Thymus (tissue), 11 donors: ENCODE results near the gene LHFPL6. TPM values are rescaled to one million over a fixed set of nuclear protein-coding genes. Genes with fewer than 3 reads are reported as not detected.
A peak's percentile ranks its signal among the peaks of the same experiment; 100 is the strongest.

Experiments used
- DNase-seq, 9 donors: peaks; one replicate each; pipeline ENCODE4 v3.0.0-alpha.2; 2013; ENCODE audit warnings: low spot score in 9 of 9, low read depth in 6 of 9, missing footprints in 1 of 9
- H3K27ac ChIP-seq, 2 donors: one replicate each; pipeline ENCODE4 v1.5.1; 2013; ENCODE audit warnings: control low read depth in 1 of 2, low read depth in 1 of 2, low read length in 1 of 2, mild to moderate bottlenecking in 1 of 2, moderate library complexity in 1 of 2
- H3K27me3 ChIP-seq, 2 donors: one replicate each; pipeline ENCODE4 v1.5.1; 2013; ENCODE audit warnings: low read length in 1 of 2; ENCODE audit not compliant: control insufficient read depth in 2 of 2, insufficient read depth in 1 of 2
- H3K36me3 ChIP-seq, 2 donors: one replicate each; pipeline ENCODE4 v1.5.1; 2013; ENCODE audit warnings: low read length in 1 of 2, mild to moderate bottlenecking in 1 of 2, moderate library complexity in 1 of 2; ENCODE audit not compliant: control insufficient read depth in 2 of 2, insufficient read depth in 2 of 2
- H3K4me1 ChIP-seq, 2 donors: one replicate each; pipeline ENCODE4 v1.5.1; 2013; ENCODE audit warnings: low read length in 2 of 2; ENCODE audit not compliant: control insufficient read depth in 2 of 2, insufficient read depth in 2 of 2
- H3K4me3 ChIP-seq, 2 donors: one replicate each; pipeline ENCODE4 v1.5.1; 2013; ENCODE audit warnings: low read length in 2 of 2, control low read depth in 1 of 2, mild to moderate bottlenecking in 1 of 2
- H3K9me3 ChIP-seq, 2 donors: one replicate each; pipeline ENCODE4 v1.5.1; 2013; ENCODE audit warnings: low read length in 1 of 2, mild to moderate bottlenecking in 1 of 2; ENCODE audit not compliant: control insufficient read depth in 2 of 2, insufficient read depth in 1 of 2
- WGBS: extraction: QIAGEN DNeasy Blood & Tissue Kit; methylation state at CpG from one replicate; pipeline ENCODE4 v1.1.7; 2013; 5-methylcytosine and 5-hydroxymethylcytosine counted together
- polyA plus RNA-seq: library from polyadenylated mRNA; stranded (reverse); fragments of 200-250 nt; gene quantifications from one replicate; pipeline ENCODE4 v1.2.3, GENCODE V29; 2013
- total RNA-seq: library from RNA; stranded (reverse); fragments of 120-200 nt; gene quantifications from one replicate; pipeline ENCODE4 v1.2.4, GENCODE V29; 2013
- donor health status: healthy.

The LHFPL6 gene
- total and polyA plus RNA-seq, 2 donors: 9.1 to 14.9 TPM

DNA sequence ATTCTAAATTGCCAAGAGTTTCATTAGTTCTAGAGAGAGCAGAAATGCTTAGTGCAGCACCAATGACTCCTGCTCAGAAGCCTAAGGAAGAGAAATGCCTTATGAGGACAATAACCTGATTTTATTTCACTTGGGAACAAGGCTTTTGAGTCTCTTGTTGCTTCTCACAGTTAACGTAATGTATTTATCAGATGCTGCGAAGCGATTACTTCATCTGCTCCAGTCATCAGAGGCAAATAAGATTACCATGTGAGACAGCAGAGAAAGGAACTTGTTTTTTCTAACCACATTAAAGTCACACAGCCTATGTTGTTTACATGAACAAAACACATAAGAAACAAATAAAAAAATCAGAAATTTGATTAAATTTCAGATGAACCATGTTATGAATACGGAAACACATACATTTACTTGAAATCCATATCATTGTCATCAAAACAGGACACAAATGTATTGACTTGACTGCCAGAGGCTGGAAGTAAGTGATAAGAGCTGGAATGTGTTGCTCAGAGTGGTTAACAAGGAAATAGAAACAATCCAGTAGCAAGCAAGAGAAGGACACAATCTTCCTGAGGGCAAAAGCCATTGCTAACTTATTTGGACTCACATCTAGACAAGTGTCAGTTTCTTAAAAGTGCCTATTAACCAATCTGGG is 147.3 kb downstream of the LHFPL6 start:
- H3K9me3 ChIP-seq: no peaks in the 10 kb centered on the region
- H3K4me1 ChIP-seq: peaks cover 0 to 3% of the 10 kb centered on the region in 2 donors
- no peaks in the 10 kb centered on the region for H3K36me3 ChIP-seq
- DNase-seq: no peak
- WGBS: 70% methylated on average over 4 of the region's 4 CpGs
- H3K4me3 ChIP-seq: no peak overlapping the region
- no peaks in the 10 kb centered on the region for H3K27me3 ChIP-seq
- H3K27ac ChIP-seq: no peak overlapping the region

DNA sequence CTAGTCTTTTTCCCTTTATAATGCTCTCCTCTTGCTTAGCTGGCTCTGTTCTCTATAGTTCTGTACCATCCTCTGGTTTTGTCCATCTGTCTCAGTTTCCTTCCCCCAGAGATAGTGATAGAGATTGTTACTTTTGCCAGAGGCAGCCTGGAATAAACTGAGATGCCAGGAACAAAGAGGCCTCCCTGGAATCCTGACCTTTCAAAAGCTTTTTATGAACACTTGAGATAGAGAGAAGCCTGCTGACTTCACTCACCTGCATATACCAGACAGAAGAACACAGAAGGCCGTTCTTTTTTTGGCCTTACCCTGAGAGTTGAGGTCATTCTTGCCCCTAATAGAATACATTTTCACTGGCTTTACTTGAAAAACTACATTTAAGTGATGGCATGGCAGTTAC is 150.2 kb downstream of the LHFPL6 start:
- Histone ChIP-seq H3K27ac (no peak overlapping the region), H3K27me3 (no peaks in the 10 kb centered on the region), H3K4me3 (no peak overlapping the region), H3K9me3 (no peaks in the 10 kb centered on the region), H3K4me1 (peaks cover 0 to 3% of the 10 kb centered on the region in 2 donors), H3K36me3 (no peaks in the 10 kb centered on the region)
- WGBS: 91% methylated on average over 1 of the region's 1 CpG
- DNase-seq: no peak

DNA sequence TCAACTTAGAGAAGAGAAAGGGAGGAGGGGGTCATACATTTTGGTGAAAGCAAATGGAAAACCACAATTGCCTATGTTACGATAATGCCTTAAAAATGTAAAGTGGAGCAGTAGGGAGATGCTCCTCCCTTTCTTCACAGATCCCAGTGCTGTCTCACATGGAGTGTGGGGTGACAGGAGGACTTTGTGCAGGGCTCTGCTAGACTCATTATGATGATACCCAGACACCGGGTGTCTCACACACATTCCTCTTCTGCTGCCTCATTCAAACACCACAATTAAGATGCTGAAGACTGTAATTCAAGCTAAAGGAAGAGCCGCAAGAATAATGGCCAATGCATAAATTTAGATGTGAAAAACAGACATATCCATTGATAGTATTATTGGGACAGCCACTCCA is 150.6 kb downstream of the LHFPL6 start:
- H3K27me3 ChIP-seq: no peaks in the 10 kb centered on the region
- H3K27ac ChIP-seq: peak overlapping the region in 1 of 2 donors; percentile 14
- DNase-seq: no peak
- peaks cover 0 to 3% of the 10 kb centered on the region in 2 donors for H3K4me1 ChIP-seq
- WGBS: 85% methylated on average over 3 of the region's 3 CpGs
- H3K9me3 ChIP-seq: no peaks in the 10 kb centered on the region
- H3K36me3 ChIP-seq: no peaks in the 10 kb centered on the region
- no peak overlapping the region for H3K4me3 ChIP-seq

DNA sequence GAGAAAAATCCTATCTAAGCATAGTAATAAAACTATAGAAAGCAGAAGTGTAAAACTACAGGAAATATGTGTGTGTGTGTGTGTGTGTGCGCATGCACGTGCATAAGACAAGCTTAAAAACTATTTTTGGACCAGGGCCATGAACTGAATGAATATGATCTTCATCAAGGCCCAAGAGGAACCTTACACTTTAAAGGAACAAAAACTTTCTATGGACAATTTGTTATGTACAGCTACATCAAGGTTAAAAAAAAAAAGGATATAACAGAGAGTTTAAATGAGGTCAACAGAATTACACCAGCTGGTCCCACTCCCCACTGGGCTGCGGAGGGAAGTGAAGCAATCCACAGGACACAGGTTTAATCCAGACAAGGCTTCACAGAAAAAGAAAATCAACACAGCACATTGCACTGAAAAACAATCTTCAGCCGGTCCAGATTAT is 151.1 kb downstream of the LHFPL6 start:
- DNase-seq: peak in 3 of 9 donors; percentile 0 to 48 (median 3)
- H3K9me3 ChIP-seq: no peaks in the 10 kb centered on the region
- H3K36me3 ChIP-seq: no peaks in the 10 kb centered on the region
- peaks cover 0 to 3% of the 10 kb centered on the region in 2 donors for H3K4me1 ChIP-seq
- WGBS: 13% methylated on average over 4 of the region's 4 CpGs
- H3K4me3 ChIP-seq: no peak overlapping the region
- no peaks in the 10 kb centered on the region for H3K27me3 ChIP-seq
- peak overlapping the region in 1 of 2 donors; percentile 14 for H3K27ac ChIP-seq

DNA sequence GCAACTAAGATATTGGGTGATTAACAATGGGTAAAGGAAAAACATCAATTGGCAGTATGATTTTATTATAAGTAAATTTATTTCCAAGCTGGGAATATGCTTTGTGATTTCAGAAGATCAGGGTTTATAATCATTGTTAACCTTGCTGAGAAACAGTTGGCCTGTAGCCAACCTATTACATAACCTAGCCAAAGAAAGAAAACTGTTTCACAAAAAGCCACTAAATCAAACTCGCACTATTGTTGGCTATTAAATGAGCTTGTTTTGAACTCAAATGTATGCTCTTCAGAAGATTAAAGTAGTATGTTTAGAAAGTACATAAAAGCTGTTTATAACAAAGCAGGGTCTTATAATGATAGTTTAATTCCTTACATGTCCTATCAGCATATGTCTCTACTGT is 151.7 kb downstream of the LHFPL6 start:
- Histone ChIP-seq H3K27ac (peak overlapping the region in 1 of 2 donors; percentile 34), H3K9me3 (no peaks in the 10 kb centered on the region), H3K27me3 (no peaks in the 10 kb centered on the region), H3K36me3 (no peaks in the 10 kb centered on the region), H3K4me1 (peaks cover 0 to 3% of the 10 kb centered on the region in 2 donors), H3K4me3 (no peak overlapping the region)
- WGBS: 27% methylated on average over 1 of the region's 1 CpG
- DNase-seq: no peak

DNA sequence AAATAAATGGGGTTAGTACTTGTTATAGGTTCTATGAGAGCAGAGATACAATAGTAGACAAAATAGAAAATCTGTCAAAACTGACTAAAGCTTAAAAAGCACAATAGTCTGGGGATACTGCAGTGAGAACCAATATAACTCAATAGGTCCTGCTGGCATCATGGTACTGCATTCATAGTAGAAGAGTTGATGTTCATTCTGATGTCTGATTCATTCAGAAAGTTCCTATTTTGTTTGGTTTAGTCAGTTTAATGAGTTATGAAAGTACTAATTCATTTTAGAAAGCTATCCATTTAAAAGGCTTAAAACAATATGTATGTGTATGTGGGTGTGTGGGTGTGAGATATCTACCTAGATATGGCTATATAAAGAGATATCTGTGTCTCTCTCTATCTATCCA is 152.8 kb downstream of the LHFPL6 start:
- Histone ChIP-seq H3K27me3 (no peaks in the 10 kb centered on the region), H3K4me1 (peaks cover 0 to 3% of the 10 kb centered on the region in 2 donors), H3K36me3 (no peaks in the 10 kb centered on the region), H3K9me3 (no peaks in the 10 kb centered on the region), H3K4me3 (no peak overlapping the region), H3K27ac (no peak overlapping the region)
- no peak for DNase-seq

DNA sequence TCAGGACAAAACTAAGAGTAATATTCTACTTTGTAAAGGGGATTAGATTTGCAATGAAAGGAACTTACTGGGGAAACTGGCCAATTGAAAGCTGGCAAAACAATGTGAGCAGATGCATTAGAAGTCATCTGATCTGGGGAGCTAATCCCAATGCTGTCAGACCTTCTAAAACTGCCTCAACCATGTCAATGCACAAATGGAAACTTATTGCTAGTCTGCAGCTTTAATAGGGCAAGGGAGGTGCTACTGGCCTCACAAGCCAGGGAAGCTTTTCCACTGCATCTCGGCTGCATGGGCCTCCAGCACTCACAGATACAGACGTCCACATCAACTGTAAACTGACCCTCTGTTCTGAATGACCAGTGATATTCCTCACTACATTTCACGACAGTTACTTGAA is 154.2 kb downstream of the LHFPL6 start:
- H3K4me1 ChIP-seq: peaks cover 0 to 3% of the 10 kb centered on the region in 2 donors
- no peak overlapping the region for H3K4me3 ChIP-seq
- DNase-seq: no peak
- H3K36me3 ChIP-seq: no peaks in the 10 kb centered on the region
- 93% methylated on average over 3 of the region's 3 CpGs for WGBS
- H3K27ac ChIP-seq: no peak overlapping the region
- H3K9me3 ChIP-seq: no peaks in the 10 kb centered on the region
- no peaks in the 10 kb centered on the region for H3K27me3 ChIP-seq

DNA sequence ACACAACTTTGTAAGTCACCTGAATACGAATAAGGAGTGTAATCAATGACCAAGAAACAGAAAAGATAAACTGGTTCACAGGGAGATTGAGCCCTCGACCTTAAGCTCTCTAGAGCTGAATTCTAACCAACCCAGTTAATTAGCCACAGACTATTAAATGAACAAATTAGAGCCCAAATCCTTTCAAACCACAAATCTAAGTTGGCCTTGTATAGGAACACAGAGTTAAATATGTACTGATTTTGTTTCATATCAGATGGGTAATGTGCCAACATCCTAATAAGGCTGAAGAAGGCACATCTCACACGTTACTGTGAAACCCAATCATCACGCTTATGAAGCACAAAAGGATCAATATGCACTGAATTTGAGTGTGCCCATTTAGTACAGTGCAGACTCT is 156.1 kb downstream of the LHFPL6 start:
- H3K4me3 ChIP-seq: no peak overlapping the region
- no peaks in the 10 kb centered on the region for H3K4me1 ChIP-seq
- H3K27ac ChIP-seq: no peak overlapping the region
- H3K36me3 ChIP-seq: no peaks in the 10 kb centered on the region
- no peaks in the 10 kb centered on the region for H3K9me3 ChIP-seq
- H3K27me3 ChIP-seq: no peaks in the 10 kb centered on the region
- DNase-seq: no peak
- 91% methylated on average over 4 of the region's 4 CpGs for WGBS

DNA sequence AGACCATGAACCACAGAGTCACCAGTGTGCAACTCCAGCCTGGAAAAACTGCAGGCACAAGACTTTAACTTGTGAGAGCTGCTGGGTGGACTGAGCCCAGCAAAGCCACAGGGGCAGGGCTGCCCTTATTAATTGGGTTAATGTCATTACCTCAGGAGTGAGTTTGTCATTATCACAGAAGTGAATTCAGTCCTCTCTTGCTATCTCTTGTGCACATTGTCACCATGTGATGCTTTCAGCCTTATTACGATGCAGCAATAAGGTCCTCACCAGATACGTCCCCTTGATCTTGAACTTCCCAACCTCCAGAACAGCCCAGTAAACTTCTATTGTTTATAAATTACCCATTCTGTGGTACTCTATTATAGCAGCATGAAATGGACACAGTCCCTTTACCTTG is 158.1 kb downstream of the LHFPL6 start:
- 98% methylated on average over 2 of the region's 2 CpGs for WGBS

More for the DNA sequence above, 158.1 kb downstream of the LHFPL6 start:
- Histone ChIP-seq H3K36me3 (no peaks in the 10 kb centered on the region), H3K4me3 (no peak overlapping the region), H3K4me1 (no peaks in the 10 kb centered on the region), H3K9me3 (no peaks in the 10 kb centered on the region), H3K27ac (no peak overlapping the region), H3K27me3 (no peaks in the 10 kb centered on the region)
- no peak for DNase-seq
